Measurements from ENCODE around the gene USP47. TPM values are rescaled to one million over a fixed set of nuclear protein-coding genes. Genes with fewer than 3 reads are reported as not detected.

The USP47 gene
- total RNA-seq, 1 donor from 2014 or later = 54.0 TPM

DNA sequence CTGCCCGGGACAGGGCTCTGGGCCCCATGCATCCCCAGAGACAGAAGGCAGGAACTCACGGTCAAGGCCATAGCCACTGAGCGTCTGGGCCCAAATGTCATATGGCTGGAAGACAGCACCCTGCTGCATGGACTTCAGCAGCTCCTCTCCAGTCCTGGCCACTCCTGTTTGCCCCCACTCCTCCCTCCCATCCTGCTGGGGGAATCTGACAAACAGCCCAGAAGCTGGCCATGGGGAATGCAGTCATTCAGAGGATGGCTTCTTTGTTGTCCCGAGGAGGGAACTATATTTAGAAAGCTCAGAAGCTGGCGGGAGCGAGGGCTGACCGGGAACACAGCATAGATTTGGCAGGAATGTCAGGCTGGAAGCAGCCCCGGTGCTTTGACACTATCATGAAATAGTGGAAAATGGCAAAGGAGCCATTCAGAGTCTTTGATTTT is 131.6 kb downstream of the USP47 start:
- no peak for DNase-seq
- H3K36me3 Mint-ChIP-seq (ENCODE audit: low read depth) = no peaks in the 10 kb centered on the region
- no peak overlapping the region for H3K4me3 Mint-ChIP-seq
- no peaks in the 10 kb centered on the region for H3K9me3 Mint-ChIP-seq
- no peaks in the 10 kb centered on the region for H3K4me1 Mint-ChIP-seq
- intact Hi-C loops (cut with micrococcal nuclease) = no loop called here
- peaks cover 3% of the 10 kb centered on the region for H3K27me3 Mint-ChIP-seq
- no peak overlapping the region for H3K27ac Mint-ChIP-seq

DNA sequence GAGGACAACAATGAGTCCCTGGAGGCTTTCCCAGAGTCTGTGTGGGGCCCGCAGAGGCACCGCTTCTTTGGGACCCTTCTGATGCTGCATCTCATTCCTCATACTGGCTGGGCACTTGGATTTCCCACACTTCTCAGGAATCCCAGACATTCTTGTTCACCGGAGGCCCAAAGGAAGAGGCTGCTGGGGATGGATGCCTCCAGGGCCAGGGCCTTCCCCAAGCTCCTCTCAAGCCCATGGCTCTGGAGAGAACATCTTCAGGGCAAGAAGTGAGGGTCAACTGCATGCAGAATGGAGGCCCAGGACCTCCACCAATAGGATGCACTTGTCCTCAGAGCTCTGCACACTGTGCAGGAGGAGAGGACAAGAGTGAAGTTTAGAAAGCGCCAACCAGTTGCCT is 132.1 kb downstream of the USP47 start:
- no peak overlapping the region for H3K27ac Mint-ChIP-seq
- H3K4me3 Mint-ChIP-seq = no peak overlapping the region
- H3K27me3 Mint-ChIP-seq = peaks cover 3% of the 10 kb centered on the region
- no peak for DNase-seq
- H3K36me3 Mint-ChIP-seq (ENCODE audit: low read depth) = no peaks in the 10 kb centered on the region
- intact Hi-C loops (cut with micrococcal nuclease) = no loop called here
- no peaks in the 10 kb centered on the region for H3K9me3 Mint-ChIP-seq
- H3K4me1 Mint-ChIP-seq = no peaks in the 10 kb centered on the region

DNA sequence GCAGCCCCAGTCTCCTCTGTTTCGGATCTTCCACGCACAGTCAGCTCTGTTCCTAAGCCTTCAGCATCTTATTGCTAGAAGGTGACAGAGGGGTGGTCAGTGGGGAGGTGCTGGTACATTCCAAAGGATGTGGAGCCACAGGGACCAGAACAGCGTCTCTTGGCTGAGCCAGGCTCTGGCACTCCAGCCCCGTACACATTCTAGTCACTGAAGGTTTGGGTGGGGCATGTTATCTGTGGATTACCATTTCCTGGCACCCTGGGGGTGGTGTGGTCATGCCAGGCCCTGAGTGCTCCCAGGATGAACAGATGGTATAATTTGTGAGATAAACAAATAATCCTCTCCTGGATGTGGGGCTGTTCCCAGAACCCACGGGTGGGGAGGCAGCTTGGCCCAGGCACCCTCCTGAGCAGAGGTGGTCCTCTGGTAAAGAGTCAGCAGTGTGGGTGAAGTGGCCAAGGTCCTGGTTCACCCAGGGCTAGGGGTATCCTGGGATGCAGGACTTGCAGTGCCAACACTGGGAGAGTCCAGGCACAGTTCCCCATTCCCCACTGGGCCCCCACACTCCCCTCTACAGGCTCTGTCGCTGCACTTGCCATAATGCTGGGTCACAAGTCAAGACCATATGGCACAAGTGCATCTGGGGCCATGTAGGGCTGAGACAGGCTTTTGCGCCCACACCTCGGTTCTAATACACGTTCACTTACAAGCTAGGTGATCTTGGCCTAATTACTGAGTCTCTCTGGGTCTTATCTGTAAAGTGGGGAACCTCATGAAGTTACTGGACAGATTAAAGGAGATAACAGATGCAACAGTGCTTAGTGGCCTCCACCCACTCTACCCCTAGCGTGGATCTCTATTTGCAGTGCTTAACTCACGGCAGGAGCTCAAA is 133.7 kb downstream of the USP47 start:
- Mint-ChIP-seq H3K27me3 (peaks cover 3% of the 10 kb centered on the region), H3K4me3 (no peak overlapping the region), H3K4me1 (no peaks in the 10 kb centered on the region), H3K27ac (no peak overlapping the region), H3K9me3 (no peaks in the 10 kb centered on the region), H3K36me3 (ENCODE audit: low read depth) (no peaks in the 10 kb centered on the region)
- intact Hi-C loops (cut with micrococcal nuclease) = no loop called here
- DNase-seq = no peak

DNA sequence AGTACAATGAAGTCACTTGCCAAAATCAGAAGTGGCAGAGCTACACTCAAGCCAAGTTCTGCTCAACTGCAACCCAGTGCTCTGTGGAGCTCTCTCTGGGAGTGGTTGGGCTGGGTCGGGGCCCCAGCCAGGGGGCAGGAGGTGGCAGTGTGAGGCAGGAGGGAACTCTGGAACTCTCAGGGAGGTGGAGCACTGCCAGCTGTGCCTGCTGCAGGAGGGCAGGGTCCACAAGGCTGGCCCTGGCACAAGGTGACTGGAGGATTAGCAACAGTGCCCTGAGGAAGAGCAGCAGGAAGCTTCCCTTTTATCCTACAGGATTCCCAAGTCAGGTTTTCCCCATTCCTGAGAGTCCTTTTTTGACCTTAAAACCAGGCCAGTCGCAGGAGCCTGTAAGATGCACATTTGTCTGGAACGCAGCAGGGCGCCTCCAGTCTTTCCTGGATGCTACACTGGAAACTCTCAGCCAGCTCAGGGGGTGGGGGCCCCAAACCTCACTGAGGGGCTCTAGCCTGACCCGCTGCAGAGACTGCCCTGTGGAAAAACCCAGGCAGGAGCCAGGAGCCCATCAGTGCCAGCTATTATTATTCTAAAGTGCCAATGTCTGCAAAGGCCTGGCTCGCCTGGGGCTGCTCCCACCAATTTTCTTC is 134.8 kb downstream of the USP47 start:
- Mint-ChIP-seq H3K27me3 (peaks cover 4% of the 10 kb centered on the region), H3K9me3 (no peaks in the 10 kb centered on the region), H3K36me3 (ENCODE audit: low read depth) (no peaks in the 10 kb centered on the region), H3K27ac (no peak overlapping the region), H3K4me3 (no peak overlapping the region), H3K4me1 (no peaks in the 10 kb centered on the region)
- no peak for DNase-seq
- intact Hi-C loops (cut with micrococcal nuclease) = no loop called here

DNA sequence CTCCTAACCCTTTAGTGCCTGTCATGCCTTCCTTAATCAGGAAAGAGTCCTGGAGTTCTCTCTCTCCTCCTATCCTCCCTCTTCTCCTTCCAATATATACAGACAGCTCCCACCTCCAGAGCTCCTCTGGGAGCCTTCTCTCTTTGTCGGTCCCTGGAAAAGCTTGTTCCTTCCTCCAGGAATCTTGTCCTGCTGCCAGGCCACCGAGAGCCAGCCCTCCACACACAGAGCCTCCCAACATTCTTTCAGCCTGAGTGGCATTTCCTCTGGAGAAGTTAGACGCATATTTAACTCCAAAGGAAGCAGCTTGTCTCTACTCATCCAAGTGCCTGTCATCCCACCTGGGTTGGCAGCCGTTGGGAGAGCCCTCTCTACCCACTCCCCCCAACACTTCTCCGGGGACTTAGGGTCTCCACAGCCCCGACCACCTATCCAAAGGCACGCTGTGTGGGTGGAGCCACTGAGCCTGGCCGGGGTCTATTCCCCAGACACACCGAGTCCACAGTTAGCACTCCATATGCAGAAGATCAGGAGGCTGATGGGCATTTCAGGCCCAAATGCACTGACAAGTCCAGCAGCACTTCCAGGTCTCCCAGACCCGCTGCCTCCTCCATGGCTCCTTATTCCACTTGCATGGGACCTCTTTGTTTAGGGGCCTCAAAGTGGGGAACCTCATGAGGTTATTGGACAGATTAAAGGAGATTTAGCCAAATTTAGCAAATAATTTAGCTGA is 135.6 kb downstream of the USP47 start:
- DNase-seq = no peak
- Mint-ChIP-seq H3K27ac (no peak overlapping the region), H3K9me3 (no peaks in the 10 kb centered on the region), H3K27me3 (peaks cover 5% of the 10 kb centered on the region), H3K36me3 (ENCODE audit: low read depth) (no peaks in the 10 kb centered on the region), H3K4me1 (no peaks in the 10 kb centered on the region), H3K4me3 (no peak overlapping the region)
- intact Hi-C loops (cut with micrococcal nuclease) = no loop called here

DNA sequence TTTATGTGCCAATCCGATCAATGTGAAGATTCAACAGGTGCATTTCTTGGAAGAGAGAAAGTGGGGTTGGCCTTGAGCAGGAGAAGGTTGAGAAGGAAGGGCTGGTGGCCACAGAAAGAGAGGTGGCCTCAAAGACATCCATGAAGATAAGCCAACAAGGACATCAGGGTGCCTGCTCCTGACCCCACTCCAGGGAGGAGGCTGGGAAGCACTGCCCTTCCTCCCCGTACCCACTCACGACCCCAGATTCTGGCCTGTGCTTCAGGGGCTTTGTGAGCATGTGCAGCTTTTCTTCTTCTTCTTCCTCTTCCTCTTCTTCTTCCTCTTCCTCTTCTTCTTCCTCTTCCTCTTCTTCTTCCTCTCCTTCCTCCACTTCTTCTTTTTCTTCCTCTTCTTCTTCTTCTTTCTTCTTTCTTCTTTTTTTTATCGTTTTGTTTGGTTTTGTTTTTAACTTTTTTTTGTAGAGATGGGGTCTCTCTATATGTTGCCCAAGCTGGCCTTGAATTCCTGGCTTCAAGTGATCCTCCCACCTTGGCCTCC is 136.4 kb downstream of the USP47 start:
- no peak for DNase-seq
- H3K36me3 Mint-ChIP-seq (ENCODE audit: low read depth) = no peaks in the 10 kb centered on the region
- no peaks in the 10 kb centered on the region for H3K9me3 Mint-ChIP-seq
- H3K4me1 Mint-ChIP-seq = no peaks in the 10 kb centered on the region
- peaks cover 5% of the 10 kb centered on the region for H3K27me3 Mint-ChIP-seq
- H3K27ac Mint-ChIP-seq = no peak overlapping the region
- intact Hi-C loops (cut with micrococcal nuclease) = no loop called here
- no peak overlapping the region for H3K4me3 Mint-ChIP-seq

DNA sequence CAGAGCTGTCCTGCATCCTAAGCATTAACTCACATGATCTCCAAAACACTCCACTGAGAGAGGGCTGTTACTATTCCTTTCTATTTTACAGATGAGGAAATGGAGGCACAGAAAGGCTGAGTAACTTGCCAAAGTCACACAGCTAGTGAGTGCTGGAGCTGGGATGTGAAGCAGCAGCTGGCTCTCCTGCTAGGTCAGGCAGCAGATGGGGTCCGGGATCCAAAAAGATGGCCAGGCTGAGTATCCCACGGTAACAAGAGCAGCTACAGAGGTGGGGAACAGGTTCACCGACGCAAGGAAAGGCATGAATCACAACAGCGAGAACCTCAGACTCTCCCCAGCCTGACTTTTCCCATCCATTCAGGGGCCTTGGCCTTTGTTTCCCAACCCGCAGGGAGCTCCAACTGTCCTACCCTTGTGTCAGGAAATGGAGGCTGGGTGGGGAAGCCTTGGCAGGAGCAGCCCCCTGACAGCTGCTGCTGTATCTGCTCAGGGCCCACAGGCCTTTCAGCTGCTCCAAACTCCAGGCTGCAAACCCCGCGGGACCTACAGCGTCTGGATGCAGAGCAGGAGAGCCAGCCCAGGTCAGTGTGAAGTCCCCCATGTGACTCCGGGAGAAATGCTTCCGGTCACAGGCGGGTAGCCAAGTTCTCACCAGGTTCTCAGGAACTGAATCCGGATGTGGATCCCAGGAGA is 137.2 kb downstream of the USP47 start:
- Mint-ChIP-seq H3K4me1 (no peaks in the 10 kb centered on the region), H3K4me3 (no peak overlapping the region), H3K27me3 (peaks cover 5% of the 10 kb centered on the region), H3K9me3 (no peaks in the 10 kb centered on the region), H3K27ac (no peak overlapping the region), H3K36me3 (ENCODE audit: low read depth) (no peaks in the 10 kb centered on the region)
- intact Hi-C loops (cut with micrococcal nuclease) = no loop called here
- DNase-seq = no peak

DNA sequence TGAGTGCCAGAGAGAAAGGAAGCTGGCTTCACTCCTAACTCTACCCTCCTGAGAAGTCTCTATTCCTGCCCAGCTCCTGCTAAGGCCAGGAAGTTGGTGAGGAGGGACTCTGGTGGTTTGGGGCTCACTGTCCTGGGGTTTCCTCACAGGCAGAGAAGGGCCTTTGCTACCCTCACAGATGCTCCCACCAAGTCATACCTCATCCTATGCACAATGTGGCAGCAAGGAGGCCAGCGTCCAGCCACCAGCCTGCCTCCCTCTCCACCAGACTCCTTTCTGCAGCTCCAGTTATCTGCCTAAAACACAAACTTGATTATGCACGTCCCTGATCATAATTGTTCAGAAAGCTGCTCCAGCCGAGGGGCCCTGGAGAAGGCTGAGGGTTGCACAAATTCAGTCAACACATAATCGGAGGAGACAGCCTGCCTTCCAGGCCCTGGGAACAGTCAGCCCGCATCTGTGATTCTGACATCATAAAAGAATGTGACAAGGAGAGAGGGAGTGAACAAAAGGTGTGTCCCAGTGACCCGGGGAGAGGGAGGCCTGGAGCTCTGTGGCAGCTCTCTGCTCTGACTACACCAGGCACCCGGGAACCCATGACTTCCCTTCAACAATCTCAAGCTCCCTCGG is 137.8 kb downstream of the USP47 start:
- H3K9me3 Mint-ChIP-seq = no peaks in the 10 kb centered on the region
- H3K27ac Mint-ChIP-seq = no peak overlapping the region
- no peak overlapping the region for H3K4me3 Mint-ChIP-seq
- H3K27me3 Mint-ChIP-seq = peaks cover 5% of the 10 kb centered on the region
- DNase-seq = no peak
- intact Hi-C loops (cut with micrococcal nuclease) = no loop called here
- H3K36me3 Mint-ChIP-seq (ENCODE audit: low read depth) = no peaks in the 10 kb centered on the region
- no peaks in the 10 kb centered on the region for H3K4me1 Mint-ChIP-seq

DNA sequence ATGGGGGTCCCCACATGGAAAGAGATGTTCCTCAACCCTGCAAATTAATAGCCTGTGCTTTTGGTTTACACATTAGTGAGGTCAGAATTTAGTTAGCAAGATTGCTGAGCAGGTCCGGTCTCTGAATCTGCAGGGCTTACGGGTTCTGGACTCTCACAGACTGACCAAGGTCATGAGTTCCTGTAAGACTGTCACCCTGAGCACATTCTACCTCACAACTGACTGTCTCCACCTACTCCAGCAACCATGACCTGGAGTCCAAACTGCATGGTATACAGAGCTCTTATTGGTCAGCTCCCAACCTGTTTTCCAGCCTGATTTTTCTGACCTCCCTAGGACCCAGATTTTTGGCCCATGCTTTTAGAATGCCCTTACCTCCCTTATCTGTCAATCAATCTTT is 138.4 kb downstream of the USP47 start:
- no peaks in the 10 kb centered on the region for H3K36me3 Mint-ChIP-seq (ENCODE audit: low read depth)
- H3K9me3 Mint-ChIP-seq = no peaks in the 10 kb centered on the region
- no peak for DNase-seq
- intact Hi-C loops (cut with micrococcal nuclease) = no loop called here
- H3K27me3 Mint-ChIP-seq = peaks cover 5% of the 10 kb centered on the region
- H3K4me1 Mint-ChIP-seq = no peaks in the 10 kb centered on the region
- no peak overlapping the region for H3K27ac Mint-ChIP-seq
- H3K4me3 Mint-ChIP-seq = no peak overlapping the region

DNA sequence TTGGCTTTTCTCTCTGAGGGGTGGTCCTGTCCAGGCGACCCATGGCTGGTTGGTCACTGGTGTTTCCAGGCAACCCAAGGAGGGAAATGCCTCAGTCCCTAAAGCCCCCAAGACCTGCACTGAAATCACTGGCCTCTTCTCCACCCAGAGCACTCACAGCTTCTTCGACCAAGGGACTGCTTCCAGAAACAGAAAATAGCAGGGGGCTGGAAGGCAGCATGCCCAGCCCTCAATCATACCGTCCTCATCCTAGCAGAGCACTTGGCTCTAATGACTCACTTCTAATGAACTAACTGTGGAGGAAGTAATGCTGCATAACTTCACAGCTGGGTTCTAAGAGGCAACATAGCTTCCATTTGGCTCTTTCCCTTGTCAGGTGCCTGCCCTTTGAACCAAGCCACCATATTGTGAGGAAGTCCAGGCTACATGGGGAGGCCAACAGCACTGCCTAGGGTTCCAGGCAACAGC is 139.1 kb downstream of the USP47 start:
- H3K27me3 Mint-ChIP-seq = peaks cover 5% of the 10 kb centered on the region
- intact Hi-C loops (cut with micrococcal nuclease) = no loop called here
- H3K36me3 Mint-ChIP-seq (ENCODE audit: low read depth) = no peaks in the 10 kb centered on the region
- H3K9me3 Mint-ChIP-seq = no peaks in the 10 kb centered on the region
- H3K27ac Mint-ChIP-seq = no peak overlapping the region
- no peaks in the 10 kb centered on the region for H3K4me1 Mint-ChIP-seq
- H3K4me3 Mint-ChIP-seq = no peak overlapping the region
- DNase-seq = no peak

DNA sequence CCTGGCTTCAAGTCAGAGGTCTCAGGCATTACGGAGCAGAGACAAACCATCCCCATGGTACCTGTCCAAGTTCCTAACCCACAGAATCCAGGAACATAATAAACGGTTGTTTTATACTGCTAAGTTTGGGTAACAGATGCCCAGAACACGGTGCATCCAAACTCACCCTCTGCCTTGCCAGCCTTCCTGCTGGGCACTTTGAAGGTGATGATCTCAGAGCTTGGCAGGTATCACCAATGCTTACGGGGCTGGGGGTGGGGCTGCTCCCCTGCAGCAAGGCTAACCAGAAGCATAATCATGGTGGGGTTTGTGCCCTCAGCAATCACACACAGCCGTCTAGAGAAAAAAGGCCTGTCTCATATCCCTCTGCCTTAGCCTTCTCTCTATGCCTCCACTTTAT is 139.6 kb downstream of the USP47 start:
- Mint-ChIP-seq H3K4me1 (no peaks in the 10 kb centered on the region), H3K27me3 (peaks cover 5% of the 10 kb centered on the region), H3K27ac (no peak overlapping the region), H3K36me3 (ENCODE audit: low read depth) (no peaks in the 10 kb centered on the region), H3K9me3 (no peaks in the 10 kb centered on the region), H3K4me3 (no peak overlapping the region)
- intact Hi-C loops (cut with micrococcal nuclease) = no loop called here
- DNase-seq = no peak

DNA sequence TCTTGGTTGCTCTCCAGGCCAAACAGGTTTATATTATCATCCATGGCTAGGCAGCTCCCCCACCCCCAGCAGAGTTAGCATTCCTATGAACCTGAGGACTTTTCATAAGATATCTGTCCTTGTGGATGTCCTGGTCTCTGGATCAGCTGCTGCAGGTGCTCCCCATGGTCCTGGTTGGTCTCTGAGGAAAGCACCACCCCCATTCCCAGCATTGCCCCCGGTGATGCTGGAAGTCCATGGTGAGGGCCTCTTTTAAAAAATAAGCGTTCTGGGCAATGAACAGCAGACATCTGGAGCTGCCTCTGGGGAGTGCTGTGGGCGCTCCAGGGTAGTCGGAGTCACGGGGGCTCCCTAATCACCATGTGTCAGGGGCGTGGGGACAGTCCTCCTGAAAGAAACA is 140.1 kb downstream of the USP47 start:
- peaks cover 5% of the 10 kb centered on the region for H3K27me3 Mint-ChIP-seq
- H3K36me3 Mint-ChIP-seq (ENCODE audit: low read depth) = no peaks in the 10 kb centered on the region
- no peak overlapping the region for H3K4me3 Mint-ChIP-seq
- no peaks in the 10 kb centered on the region for H3K9me3 Mint-ChIP-seq
- no peak for DNase-seq
- intact Hi-C loops (cut with micrococcal nuclease) = no loop called here
- no peaks in the 10 kb centered on the region for H3K4me1 Mint-ChIP-seq
- H3K27ac Mint-ChIP-seq = no peak overlapping the region

DNA sequence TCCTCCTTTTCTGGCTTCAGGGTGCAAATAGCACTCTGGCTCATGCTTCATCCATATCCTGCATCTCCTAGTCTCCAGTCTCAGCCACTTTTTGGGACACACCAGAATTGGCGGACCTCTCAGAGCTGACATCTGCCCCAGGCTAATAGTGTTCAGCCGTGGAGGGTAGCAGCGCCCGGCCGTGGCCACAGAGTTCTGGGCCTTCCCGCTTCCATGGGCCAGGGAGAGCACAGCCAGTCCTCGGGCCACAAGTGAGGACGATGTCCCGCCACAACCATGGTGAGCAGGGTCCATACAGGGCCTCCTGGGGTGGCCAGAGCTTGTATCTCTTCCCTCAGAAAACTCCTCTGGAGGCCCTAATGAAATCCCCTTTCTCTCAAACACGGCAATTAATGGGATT is 140.7 kb downstream of the USP47 start:
- peaks cover 1% of the 10 kb centered on the region for H3K9me3 Mint-ChIP-seq
- no peak overlapping the region for H3K4me3 Mint-ChIP-seq
- H3K36me3 Mint-ChIP-seq (ENCODE audit: low read depth) = no peaks in the 10 kb centered on the region
- intact Hi-C loops (cut with micrococcal nuclease) = no loop called here
- peaks cover 4% of the 10 kb centered on the region for H3K27me3 Mint-ChIP-seq
- DNase-seq = no peak
- H3K4me1 Mint-ChIP-seq = peaks cover under 1% of the 10 kb centered on the region
- H3K27ac Mint-ChIP-seq = no peak overlapping the region

All from activated CD4-positive, alpha-beta T cell treated with anti-CD3 and anti-CD28 coated beads, Interleukin-2, amount 10 ng/mL, durations not matched to agents 24 days and 14 days (primary cell).